HepG2 (cell line): ENCODE data around the gene MIDN. TPM values are rescaled to one million over a fixed set of nuclear protein-coding genes. Genes with fewer than 3 reads are reported as not detected.

ENCODE experiments used
- BATF2 ChIP-seq: sonication (generic); formaldehyde crosslinking; IDR thresholded peaks from 2 replicates; pipeline ENCODE4 v1.8.0; 2022; ENCODE audit warnings: mild to moderate bottlenecking, missing genetic modification reagents, moderate library complexity
- HBP1 ChIP-seq: IDR thresholded peaks from 2 replicates; pipeline ENCODE4 v1.6.1; 2016; ENCODE audit warnings: low read depth, control low read depth
- HMGA1 ChIP-seq: sonication (generic); formaldehyde crosslinking; conservative IDR thresholded peaks from 2 replicates; pipeline ENCODE4 v1.4.0; 2020; ENCODE audit warnings: missing genetic modification reagents
- HNF4A ChIP-seq: sonication (generic); formaldehyde crosslinking; IDR thresholded peaks from 2 replicates; pipeline ENCODE4 v1.4.0; 2020; ENCODE audit warnings: missing genetic modification reagents
- HOXA3 ChIP-seq: sonication (generic); formaldehyde crosslinking; IDR thresholded peaks from 2 replicates; pipeline ENCODE4 v1.5.0; 2020; ENCODE audit warnings: missing genetic modification reagents
- KLF9 ChIP-seq: IDR thresholded peaks from 2 replicates; pipeline ENCODE4 v1.6.1; 2016; ENCODE audit warnings: low read depth
- SIX1 ChIP-seq: sonication (generic); formaldehyde crosslinking; IDR thresholded peaks from 2 replicates; pipeline ENCODE4 v1.4.0; 2020; ENCODE audit warnings: missing genetic modification reagents, borderline replicate concordance
- SMYD3 ChIP-seq: sonication (generic); formaldehyde crosslinking; IDR thresholded peaks from 2 replicates; pipeline ENCODE4 v1.8.1; 2023; ENCODE audit warnings: mild to moderate bottlenecking, missing genetic modification reagents
- SNAPC2 ChIP-seq: sonication (generic); formaldehyde crosslinking; IDR thresholded peaks from 2 replicates; pipeline ENCODE4 v1.8.1; 2022; ENCODE audit warnings: mild to moderate bottlenecking, missing genetic modification reagents
- SRSF9 ChIP-seq: fragments of 200-400 bp; formaldehyde crosslinking; IDR thresholded peaks from 2 replicates; pipeline ENCODE4 v1.6.1; 2018; ENCODE audit warnings: borderline replicate concordance, mild to moderate bottlenecking, low read depth, low read length; ENCODE audit not compliant: insufficient read depth, poor library complexity, severe bottlenecking
- ZFP37 ChIP-seq: sonication (generic); formaldehyde crosslinking; IDR thresholded peaks from 2 replicates; pipeline ENCODE4 v1.4.0; 2020; ENCODE audit warnings: missing genetic modification reagents, borderline replicate concordance
- ZNF296 ChIP-seq: sonication (generic); formaldehyde crosslinking; conservative IDR thresholded peaks from 2 replicates; pipeline ENCODE4 v1.5.0; 2020; ENCODE audit warnings: mild to moderate bottlenecking, missing genetic modification reagents
- ZNF329 ChIP-seq: sonication (generic); formaldehyde crosslinking; IDR thresholded peaks from 2 replicates; pipeline ENCODE4 v1.9.0; 2021; ENCODE audit warnings: low read depth, mild to moderate bottlenecking, missing genetic modification reagents
- ZNF468 ChIP-seq: sonication (generic); formaldehyde crosslinking; IDR thresholded peaks from 2 replicates; pipeline ENCODE4 v1.8.0; 2022; ENCODE audit warnings: mild to moderate bottlenecking, moderate library complexity, missing genetic modification reagents
- ZNF598 ChIP-seq: sonication (generic); formaldehyde crosslinking; IDR thresholded peaks from 2 replicates; pipeline ENCODE4 v1.5.1; 2020; ENCODE audit warnings: mild to moderate bottlenecking, missing genetic modification reagents, borderline replicate concordance
- ZNF605 ChIP-seq: sonication (generic); formaldehyde crosslinking; IDR thresholded peaks from 2 replicates; pipeline ENCODE4 v1.8.0; 2022; ENCODE audit warnings: mild to moderate bottlenecking, missing genetic modification reagents
- ZNF713 ChIP-seq: sonication (generic); formaldehyde crosslinking; IDR thresholded peaks from 2 replicates; pipeline ENCODE4 v1.4.0; 2020; ENCODE audit warnings: mild to moderate bottlenecking, missing genetic modification reagents
- ZNF792 ChIP-seq: IDR thresholded peaks from 2 replicates; pipeline ENCODE4 v1.6.1; 2016
- polyA plus RNA-seq, 8 experiments: library from polyadenylated mRNA; depleted of rRNA in 3 of 8; stranded (reverse) in 7 of 8; unstranded in 1 of 8; fragments of >200 nt; fragmentation: Illumina TruSeq in 4 of 8; extraction: Trizol in 4 of 8; gene quantifications; 2 replicates each; pipeline versions ENCODE4 v1.2.1 to v1.2.3, GENCODE V29; 2011 to 2016; ENCODE audit warnings: low read depth in 4 of 8, missing spikeins in 1 of 8, mixed read lengths in 1 of 8; ENCODE audit not compliant: insufficient read depth in 1 of 8
- total RNA-seq, 5 experiments: library from RNA; depleted of rRNA; stranded (reverse); fragments of >200 nt; fragmentation: Illumina TruSeq; extraction: Trizol; gene quantifications; 2 replicates each; pipeline ENCODE4 v1.2.3, GENCODE V29; 2016; ENCODE audit warnings: low read depth in 1 of 5
- TF ChIP-seq, protein P1 (sequence below): sonication (generic); formaldehyde crosslinking; IDR thresholded peaks from 2 replicates; pipeline ENCODE4 v1.4.0; 2020; ENCODE audit warnings: missing genetic modification reagents
- TF ChIP-seq, protein P2 (sequence below): sonication (generic); formaldehyde crosslinking; IDR thresholded peaks from 2 replicates; pipeline ENCODE4 v1.4.0; 2020; ENCODE audit warnings: missing genetic modification reagents, low read depth, mild to moderate bottlenecking, borderline replicate concordance

MIDN gene
- total and polyA plus RNA-seq, 2 of the 13 experiments (the other 11 are each of a cell fraction or from before 2014, with no cell fraction given) = 8.4 to 18.0 TPM

GRCh38 chr19:1252221-1252820 is 3.9 kb downstream of the MIDN start (continued):
- TF ChIP-seq, protein P1, sequence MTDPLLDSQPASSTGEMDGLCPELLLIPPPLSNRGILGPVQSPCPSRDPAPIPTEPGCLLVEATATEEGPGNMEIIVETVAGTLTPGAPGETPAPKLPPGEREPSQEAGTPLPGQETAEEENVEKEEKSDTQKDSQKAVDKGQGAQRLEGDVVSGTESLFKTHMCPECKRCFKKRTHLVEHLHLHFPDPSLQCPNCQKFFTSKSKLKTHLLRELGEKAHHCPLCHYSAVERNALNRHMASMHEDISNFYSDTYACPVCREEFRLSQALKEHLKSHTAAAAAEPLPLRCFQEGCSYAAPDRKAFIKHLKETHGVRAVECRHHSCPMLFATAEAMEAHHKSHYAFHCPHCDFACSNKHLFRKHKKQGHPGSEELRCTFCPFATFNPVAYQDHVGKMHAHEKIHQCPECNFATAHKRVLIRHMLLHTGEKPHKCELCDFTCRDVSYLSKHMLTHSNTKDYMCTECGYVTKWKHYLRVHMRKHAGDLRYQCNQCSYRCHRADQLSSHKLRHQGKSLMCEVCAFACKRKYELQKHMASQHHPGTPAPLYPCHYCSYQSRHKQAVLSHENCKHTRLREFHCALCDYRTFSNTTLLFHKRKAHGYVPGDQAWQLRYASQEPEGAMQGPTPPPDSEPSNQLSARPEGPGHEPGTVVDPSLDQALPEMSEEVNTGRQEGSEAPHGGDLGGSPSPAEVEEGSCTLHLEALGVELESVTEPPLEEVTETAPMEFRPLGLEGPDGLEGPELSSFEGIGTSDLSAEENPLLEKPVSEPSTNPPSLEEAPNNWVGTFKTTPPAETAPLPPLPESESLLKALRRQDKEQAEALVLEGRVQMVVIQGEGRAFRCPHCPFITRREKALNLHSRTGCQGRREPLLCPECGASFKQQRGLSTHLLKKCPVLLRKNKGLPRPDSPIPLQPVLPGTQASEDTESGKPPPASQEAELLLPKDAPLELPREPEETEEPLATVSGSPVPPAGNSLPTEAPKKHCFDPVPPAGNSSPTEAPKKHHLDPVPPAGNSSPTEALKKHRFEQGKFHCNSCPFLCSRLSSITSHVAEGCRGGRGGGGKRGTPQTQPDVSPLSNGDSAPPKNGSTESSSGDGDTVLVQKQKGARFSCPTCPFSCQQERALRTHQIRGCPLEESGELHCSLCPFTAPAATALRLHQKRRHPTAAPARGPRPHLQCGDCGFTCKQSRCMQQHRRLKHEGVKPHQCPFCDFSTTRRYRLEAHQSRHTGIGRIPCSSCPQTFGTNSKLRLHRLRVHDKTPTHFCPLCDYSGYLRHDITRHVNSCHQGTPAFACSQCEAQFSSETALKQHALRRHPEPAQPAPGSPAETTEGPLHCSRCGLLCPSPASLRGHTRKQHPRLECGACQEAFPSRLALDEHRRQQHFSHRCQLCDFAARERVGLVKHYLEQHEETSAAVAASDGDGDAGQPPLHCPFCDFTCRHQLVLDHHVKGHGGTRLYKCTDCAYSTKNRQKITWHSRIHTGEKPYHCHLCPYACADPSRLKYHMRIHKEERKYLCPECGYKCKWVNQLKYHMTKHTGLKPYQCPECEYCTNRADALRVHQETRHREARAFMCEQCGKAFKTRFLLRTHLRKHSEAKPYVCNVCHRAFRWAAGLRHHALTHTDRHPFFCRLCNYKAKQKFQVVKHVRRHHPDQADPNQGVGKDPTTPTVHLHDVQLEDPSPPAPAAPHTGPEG (CRISPR knock-in tag) = no peak
- no peak for TF ChIP-seq ZNF713
- no peak for TF ChIP-seq HBP1
- no peak for TF ChIP-seq SMYD3
- TF ChIP-seq ZNF598 (CRISPR knock-in tag) = no peak
- TF ChIP-seq ZNF296 (CRISPR knock-in tag) = no peak
- TF ChIP-seq ZFP37 (CRISPR knock-in tag) = no peak
- TF ChIP-seq SRSF9 = no peak
- TF ChIP-seq, protein P2, sequence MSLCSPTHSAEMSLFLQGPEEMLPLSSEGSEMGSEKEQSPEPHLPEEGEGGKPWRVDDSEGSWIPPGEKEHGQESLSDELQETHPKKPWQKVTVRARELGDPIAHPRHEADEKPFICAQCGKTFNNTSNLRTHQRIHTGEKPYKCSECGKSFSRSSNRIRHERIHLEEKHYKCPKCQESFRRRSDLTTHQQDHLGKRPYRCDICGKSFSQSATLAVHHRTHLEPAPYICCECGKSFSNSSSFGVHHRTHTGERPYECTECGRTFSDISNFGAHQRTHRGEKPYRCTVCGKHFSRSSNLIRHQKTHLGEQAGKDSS = no peak
- no peak; the same call in 1 of the 2 replicates for TF ChIP-seq HOXA3 (CRISPR knock-in tag)
- peak; percentile 46; the same call in 1 of the 2 replicates for TF ChIP-seq HNF4A (CRISPR knock-in tag)
- no peak; the same call in 1 of the 2 replicates for TF ChIP-seq BATF2
- TF ChIP-seq SNAPC2 (CRISPR knock-in tag) = no peak
- no peak for TF ChIP-seq ZNF792
- TF ChIP-seq HMGA1 = no peak
- no peak for TF ChIP-seq SIX1 (CRISPR knock-in tag)
- TF ChIP-seq ZNF605 (CRISPR knock-in tag) = no peak
- no peak for TF ChIP-seq KLF9
- no peak for TF ChIP-seq ZNF468 (CRISPR knock-in tag)
- no peak for TF ChIP-seq ZNF329 (CRISPR knock-in tag)
